NCI-H82 treated with DMSO at 0.1 percent for 48 hours (cell line): Measurements from ENCODE around the gene GSAP.

Source experiments
- DNase-seq: peaks from one replicate; lab custom pipeline; 2025; ENCODE audit not compliant: unreplicated experiment; lab: John Stamatoyannopoulos, UW

Gene GSAP

DNA sequence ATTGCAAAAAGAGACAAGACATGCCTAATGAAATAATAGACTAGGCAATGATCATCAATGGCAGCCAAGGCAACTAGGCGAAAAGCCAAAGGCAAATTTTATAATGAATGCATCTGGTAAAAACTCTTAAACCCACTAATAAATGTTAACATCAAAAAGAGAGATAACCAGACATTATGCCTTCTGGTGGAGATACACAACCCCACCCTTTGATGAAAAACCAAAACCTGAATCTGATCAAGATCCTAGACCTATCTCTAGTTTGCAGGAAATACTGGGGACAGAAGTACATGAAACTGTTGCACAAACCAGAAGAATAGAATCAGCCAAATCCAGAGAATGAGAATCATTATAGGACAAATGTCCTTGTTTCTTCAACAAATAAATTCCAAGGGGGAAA lies 22.0 kb upstream of the GSAP start:
- DNase-seq: no peak

DNA sequence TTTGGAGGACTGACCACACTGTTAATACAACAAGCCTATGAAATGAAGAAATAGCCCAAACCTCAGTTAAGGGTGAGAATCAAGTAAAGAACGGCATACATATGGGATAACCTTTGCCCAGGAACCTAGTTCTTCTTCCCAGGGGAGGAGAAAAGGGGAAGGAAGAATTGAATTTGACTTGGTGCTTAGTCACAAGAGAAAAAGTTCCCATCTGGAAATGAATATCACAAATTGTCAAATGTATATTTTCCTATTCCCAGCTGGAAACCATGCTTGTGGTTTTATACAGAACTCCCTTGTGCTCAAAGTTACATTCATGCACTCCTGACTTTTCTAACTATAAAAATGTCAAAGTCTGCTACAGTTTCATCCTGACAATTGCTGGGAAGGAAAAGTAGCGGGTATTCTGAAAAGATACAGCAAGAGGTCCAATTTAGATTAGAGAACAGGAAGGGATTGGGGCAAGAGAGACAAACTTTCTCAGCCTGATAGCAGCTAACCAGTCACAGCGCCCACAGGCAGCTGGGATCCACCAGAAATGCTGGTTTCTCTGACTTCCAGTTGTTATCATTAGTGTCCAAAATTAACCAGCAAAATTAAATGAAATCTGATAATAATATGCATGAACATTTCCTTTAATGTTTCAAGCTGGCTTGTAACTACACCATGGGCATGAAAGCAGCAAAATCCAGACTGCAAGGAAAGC lies 18.6 kb upstream of the GSAP start:
- DNase-seq: no peak

DNA sequence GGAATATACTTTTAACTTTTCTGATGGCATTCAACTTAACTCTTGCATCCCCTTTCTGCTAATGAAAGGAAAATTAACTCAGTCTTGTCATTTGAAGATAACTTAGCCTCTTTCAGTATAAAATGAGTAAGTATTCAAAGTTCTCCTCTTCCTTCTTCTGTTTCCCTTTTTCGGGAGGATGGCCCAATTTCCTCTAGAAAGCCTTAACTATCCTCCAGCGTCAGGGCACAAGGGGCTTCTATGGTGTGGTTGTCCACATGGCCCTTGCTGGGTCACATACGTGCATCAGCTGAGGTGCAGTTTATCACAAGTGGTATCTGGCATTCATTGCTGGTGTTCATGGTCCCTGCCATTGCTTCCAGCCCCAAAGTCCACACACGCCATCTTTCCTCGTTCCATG lies 17.8 kb upstream of the GSAP start:
- DNase-seq: no peak

DNA sequence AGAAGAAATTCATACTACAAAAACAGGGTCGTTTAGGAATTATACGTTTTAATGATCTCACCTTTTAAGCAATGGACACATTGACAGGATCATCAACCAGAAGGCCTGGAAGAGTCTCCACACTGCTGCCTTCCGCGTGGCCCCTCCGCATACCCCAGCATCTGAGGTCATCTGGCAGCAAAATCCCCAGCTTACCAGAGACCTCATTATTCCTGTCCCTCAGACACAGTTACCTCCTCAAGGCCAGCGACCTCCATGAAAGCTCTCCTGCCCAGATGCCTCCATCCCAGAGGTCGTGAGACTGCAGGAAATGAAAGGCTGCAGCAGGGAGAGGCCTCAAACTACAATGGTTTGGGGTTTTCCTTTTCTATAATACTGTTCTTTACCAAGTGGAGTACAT lies 14.8 kb upstream of the GSAP start:
- no peak for DNase-seq

DNA sequence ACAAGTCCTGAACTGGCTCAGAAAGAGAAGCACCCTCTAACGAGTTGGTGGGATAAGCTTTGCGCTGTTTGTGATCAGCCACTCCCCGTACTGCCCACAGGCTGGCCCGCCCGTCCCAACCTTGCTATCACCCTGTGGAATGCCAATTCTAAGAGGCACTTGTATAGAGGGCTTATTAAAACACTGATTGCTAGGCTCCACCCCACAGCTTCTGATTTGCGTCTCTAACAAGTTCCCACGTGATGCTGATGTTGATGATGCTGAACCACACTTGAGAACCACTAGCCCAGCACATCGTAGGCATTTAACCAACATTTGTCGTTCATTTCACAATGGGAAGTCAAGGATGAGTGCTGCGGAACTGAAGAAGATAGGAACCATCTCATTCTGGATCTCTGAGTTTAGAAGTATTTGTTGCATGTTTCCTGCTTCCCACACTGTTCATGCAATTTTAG lies 12.7 kb upstream of the GSAP start:
- no peak for DNase-seq

DNA sequence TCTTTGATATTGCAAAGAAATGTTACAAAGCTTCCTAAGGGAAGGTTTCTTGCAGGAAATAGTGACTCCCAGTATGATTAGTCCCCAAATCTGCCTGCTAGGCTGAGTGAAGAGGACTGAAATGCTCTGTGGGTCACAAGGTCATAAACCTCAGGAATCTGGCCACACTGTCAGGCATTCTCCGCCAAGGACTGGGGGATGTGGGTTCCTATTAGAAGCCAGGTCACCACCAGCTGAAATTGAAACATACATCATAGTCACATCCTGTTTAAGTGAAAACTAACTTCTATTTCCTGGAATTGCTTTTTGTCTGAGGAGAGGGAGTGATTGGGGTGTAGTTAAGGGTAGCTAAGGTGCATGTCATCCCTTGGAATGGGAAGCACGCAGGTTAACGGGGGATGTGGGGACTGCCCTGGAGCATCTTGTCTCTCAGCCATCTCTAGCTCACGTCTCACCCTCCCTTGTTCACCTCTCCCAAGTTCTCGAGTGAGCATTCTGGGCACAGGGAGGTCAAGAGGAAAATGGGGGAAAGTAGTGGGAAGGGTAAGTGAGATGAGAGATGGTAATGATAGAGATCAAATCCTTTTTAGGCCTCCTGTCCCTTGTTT lies 12.0 kb upstream of the GSAP start:
- DNase-seq: no peak

DNA sequence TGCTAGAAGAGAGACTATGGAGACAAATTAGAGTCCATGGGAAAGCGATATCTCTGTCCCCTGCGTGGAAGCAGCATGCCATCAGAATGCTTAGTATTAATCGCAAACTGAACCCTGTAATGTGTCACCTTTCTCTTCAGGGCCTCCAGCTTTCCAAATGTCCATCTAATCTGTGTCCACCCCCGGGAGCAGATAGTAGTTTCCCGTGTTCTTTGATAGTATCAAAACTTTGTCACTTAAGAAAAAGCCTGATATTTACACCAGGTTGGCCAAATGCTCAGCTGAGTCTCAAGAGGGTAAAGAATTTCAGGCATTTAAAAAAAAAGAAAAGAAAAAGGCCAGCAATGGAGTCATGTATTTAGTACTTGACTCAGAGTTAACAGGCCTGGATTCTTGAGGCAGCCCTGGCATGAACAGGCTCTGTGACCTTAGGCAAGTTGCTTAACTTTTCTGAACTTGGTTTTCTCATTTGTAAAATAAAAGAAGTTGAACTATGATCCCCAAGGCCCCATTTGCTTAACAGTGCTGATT lies 10.4 kb upstream of the GSAP start:
- no peak for DNase-seq

DNA sequence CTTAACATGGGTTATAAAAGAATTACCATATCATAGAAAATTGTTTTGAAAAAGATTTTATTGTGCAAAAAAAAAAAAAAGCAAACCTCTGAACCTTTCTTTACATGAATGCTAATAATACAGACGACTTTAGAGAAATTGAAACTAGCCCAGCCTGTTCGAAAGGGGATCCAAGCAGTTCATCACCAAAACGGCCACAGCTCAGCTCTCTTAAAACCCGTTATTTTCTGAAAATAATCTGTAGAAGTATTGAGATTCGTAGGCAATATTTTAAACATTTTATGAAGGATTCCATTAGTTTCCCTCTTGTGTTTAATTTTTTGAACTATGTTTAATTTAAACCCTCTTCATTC lies 9.9 kb upstream of the GSAP start:
- DNase-seq: no peak

DNA sequence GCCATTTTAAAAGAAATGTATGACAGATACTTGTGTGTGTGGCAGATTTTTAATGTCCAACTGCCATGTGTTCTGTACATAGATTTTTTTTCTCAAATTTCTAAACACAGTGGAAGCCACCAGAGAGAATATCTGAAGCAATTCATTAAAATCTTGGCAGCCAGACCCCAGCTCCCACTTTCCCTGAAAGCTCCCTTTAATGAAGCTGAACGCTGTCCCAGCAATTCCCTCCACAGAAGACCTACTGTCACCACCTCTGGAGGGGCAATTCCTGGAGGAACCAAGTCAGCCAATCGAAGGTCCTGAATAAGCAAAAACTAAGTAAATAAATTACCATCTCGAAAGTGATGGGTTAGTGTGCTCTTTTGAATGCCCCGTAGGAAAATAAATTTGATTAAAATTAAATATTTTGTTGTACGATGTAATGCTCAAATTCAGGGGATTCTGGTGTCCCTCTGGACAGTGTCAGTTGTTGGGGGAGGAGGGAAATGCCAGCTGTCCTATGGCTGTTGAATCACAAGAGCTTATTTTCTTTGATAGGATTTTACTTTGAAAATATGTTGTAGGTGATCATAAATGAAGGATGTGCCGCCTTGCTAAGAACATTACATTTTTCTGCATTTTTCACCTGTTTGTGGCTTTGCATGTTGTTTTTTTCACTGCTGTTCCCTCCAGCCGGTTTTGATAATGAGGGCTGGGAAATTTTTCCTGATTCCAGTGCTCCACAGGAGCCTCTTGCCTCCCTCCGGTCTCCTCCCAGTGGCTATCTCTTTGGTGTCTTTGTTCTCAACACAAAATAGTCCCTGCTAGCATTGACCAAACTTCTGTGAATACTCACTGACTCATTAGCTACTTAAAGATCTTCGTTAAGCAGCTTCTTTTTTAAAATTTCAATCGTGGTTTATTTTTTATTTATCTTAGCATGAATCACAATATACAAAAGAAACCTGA lies 9.2 kb upstream of the GSAP start:
- DNase-seq: no peak

DNA sequence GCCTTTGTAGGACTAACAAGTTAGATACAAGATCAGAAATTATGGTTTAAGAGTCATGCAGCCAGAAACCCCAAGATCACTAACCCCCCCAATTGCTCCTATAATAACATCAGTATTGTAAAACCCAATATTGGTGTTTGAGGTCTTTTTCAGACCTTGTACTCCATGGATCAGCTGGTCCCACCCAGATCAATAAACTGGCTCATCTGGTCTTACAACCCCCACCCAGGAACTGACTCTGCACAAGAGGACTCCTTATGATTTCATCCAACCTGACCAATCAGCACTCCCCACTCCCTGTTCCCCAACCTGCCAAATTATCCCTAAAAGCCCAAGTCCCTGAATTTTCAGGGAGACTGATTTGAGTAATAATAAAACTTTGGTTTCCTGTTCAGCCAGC lies 6.4 kb upstream of the GSAP start:
- no peak for DNase-seq

DNA sequence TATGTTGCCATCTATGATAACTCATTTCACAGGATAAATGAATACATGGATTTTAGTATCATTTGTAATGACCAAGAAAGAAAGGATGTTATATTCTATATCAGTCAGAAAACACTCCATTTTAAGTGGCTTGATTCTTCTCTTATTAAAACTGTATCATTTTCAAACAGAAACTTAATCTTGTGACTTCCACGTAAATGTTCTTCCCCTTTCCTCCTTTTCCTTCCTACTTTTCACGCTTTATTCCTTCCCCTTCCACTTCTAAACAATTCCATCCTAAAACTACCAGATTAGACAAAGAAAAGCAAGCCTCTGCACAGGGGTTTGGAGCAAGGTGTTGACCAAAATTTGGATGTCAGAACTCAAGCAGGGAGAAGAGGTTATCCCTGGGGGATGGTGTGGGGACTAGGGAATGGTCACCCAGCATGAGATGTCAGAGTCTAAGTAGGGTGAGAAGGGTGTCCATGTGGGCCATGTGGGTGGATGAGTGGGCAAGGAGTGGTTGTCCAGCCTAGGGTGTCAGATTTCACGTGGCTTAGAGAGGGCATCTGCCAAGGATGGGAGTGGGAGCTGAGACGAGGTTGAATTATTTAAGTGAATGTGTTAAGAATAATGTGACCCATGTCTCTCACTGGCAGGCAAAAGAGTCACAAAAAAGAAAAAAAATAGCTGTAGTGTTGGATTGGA lies 5.0 kb upstream of the GSAP start:
- no peak for DNase-seq

DNA sequence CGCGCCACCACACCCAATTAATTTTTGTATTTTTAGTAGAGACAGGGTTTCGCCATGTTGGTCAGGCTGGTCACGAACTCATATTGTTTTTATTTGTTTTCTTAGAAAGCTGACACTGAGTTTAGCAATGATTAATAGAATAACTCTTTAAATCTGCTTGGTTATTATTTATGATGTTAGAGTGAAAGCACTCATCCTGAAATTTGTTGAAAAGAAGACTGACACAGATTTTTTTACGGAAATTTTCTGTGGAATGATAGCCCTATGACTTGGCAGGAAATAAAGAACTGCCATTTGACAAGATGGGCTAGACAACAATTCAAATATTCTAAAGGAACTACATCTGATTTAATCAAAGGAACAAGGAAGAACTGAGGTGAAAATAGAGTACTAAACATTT lies 4.3 kb upstream of the GSAP start:
- no peak for DNase-seq

DNA sequence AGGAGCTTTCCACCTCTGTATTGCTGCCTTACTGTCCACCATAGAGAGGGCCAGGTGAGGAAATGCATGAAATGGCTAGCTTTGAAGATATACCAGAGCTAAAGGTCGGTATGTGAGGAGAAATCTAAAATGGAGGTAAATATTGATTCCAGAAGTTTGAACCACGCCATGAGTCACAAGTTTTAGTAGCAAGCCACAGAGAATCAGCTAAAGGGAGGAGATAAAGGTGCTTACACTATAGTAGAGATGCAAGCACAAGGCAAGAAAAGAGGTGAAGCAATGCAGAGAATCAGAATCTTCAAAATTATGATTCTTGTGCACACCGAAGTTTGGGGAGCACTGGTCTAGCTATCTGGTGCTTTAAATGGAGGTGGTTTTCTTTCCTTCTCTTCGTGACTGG lies 3.0 kb upstream of the GSAP start:
- no peak for DNase-seq

DNA sequence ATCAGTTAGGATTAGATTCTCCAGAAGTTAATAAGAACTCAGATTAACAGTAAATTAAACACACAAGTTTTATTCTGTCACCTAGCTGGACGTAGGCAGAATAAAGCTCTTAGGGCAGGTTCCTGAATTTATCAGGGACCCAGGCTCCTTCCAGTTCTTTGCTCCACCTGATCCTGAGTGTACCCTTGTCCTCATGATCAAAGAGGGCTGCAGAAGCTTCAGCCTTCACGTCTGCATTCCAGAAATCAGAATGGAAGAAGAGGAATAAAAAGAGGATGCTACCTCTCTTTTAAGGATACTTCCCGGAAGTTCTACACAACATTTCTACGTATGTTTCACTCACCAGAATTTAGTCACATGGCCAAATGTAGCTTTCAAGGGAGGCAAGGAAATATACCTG lies 1.7 kb upstream of the GSAP start:
- no peak for DNase-seq

DNA sequence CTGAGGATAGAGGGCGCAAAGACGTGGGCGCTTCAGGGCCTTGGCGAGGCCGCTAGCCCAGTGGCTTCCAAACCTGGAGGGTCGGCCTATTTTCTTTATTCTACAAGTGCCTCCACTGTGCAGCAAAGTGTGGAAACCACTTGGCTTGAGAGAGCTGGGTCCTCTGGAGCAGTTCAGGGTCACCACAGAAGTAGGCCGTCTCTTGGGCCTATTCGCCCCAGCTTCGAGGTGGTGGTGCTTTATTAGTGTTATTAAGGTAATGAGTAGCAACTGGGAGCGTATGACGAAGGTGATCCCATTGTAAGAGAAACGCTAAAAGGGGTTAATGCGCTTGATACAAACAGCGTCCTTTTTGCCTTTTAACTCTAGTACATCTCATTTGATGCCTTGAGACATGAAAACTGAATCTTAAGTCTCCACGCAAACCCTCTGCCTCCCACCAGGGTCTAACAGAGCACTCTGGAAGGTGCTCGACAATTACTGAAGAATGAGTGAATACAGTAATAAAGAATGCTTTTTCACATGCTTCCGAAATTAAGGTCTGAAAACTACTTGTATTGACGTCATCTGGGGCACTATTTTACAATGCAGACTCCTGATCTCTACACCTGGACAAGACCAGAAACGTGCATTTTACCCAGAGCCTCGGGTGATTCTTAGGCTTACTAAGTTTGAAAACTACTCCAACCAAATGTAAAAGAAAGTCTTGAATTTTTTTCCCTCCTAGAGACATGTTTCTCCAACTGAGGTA lies 647 bp upstream of the GSAP start:
- DNase-seq: no peak

DNA sequence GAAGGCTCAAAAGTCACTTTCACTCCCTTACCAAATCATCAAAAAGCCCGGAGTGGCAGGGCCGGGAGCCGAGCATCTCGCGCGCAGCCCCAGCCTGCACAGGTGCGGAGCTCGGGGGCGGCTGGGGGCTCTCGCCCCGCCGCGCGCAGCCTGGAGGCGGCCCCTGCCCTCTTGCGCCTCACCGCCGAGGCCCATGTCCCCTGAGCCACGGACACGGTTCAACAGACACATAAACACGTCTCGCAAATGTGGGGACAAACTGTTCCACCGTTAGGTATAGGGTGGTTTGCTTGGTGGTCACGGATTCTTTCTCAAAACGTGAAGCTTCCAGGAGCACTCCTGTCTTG lies 700 bp downstream of the GSAP start:
- DNase-seq: no peak

DNA sequence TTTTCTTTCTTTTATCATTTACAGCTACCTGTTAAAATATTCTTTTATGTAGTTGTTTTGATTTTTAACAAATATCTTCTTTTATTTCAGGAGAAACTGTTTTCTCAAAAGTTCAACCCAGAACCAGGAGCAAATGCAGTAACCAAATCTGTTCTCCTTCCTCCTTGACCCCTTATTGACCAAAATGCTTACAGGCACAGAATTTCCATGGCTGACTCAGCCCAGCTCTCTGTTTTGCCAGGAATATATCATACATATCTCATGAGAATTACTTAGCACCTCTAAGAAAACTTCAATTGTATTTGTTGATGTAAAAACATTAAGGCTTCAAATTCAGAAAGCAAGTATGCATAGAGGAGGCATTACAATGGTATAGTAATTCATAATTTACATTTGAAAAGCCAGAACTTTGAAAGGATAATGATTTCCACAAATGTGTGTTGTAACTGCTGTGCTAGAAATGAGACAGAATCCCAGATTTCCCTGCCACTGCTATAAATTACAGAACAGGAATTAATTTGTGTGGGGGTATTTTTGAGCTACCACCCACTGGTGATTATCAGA lies 2.2 kb downstream of the GSAP start:
- DNase-seq: no peak

DNA sequence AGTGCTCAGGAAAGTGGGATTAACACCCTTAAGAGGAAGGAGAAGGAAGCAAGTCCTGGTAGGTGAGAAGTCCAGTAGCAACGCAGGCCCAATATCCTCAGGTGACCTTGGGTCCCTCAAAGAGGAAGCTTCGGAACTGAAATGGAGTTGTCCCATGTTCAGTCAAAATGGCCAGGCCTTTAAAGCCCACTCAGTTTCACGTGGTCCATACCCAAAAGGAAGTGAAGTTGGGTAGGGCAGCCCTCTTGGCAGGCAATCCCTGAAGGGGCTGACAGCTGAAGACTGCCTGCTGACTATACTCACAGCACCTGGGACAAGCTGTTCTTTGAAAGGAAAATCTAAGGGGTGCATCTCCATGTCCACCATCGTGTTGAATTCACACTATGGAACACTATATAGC lies 3.0 kb downstream of the GSAP start:
- DNase-seq: no peak

DNA sequence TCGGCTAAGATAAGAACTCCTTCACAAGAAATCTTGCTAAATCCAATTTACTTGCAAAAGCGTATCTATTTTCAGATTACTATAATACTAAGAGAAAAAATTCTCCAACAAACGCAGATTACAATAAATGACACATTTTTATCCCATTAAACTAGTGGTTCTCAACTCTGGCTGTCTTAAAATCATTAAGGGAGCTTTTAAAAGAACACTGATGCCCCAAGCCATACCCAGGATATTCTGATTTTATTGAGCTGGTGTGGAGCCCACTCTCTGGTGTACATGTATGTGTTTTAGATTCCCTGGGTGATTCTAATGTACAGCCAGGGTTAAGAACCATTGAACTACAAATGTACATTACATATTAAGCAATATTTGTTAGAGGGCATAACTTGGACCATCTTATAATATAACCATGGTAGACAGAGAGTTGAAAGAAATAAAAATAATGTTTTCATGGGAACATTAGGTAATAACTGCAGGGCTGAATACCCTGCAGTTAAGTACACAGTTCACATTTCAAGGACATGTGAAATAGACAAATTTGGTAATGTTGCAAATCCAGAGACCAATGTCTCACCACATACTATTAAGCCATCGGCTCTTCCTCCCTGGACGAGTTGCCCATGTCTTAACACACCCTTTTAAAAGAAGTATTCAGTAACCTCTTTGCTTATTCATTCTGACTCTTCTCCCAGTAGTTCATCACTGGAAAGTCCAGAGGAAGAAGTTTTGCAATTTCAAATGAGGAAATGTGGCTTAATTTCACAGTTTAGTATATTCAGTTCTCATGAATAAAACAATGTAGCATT lies 6.2 kb downstream of the GSAP start:
- DNase-seq: no peak
